ENCODE measurements around the gene KRT10.

Gene KRT10

GRCh38 chr17:40857535-40857934 is 35.1 kb upstream of the KRT10 start:
- no peak overlapping the region for H3K4me3 ChIP-seq (ENCODE audit: low read length in 2 of 2)
- peaks cover 0 to 2% (median 0%) of the 10 kb centered on the region in 3 experiments for H3K27me3 ChIP-seq (ENCODE audit: control insufficient read depth in 3 of 3, insufficient read depth in 3 of 3, low read depth in 1 of 3, low read length in 3 of 3)
- DNase-seq (ENCODE audit: low spot score): no peak
- no peak overlapping the region for H2BK5ac ChIP-seq (ENCODE audit: low read length)
- H2BK15ac ChIP-seq (ENCODE audit: low read length): no peak overlapping the region
- no peak overlapping the region for H3K27ac ChIP-seq (replicated peaks; ENCODE audit: low read length)
- no CpG with 5 or more reads among the region's 5 CpGs for WGBS, 2 donors (ENCODE audit: extremely low coverage in 2 of 2, insufficient read length in 2 of 2, insufficient replicate concordance in 1 of 2)
- H3K9ac ChIP-seq (ENCODE audit: low read depth, low read length, poor library complexity): no peak overlapping the region
- no peak overlapping the region for H2AFZ ChIP-seq (ENCODE audit: low read length)
- H4K91ac ChIP-seq (ENCODE audit: low read depth, low read length, poor library complexity): no peak overlapping the region
- no peaks in the 10 kb centered on the region for H3K4me1 ChIP-seq (ENCODE audit: control insufficient read depth in 2 of 2, insufficient read depth in 1 of 2, low read depth in 1 of 2, low read length in 2 of 2)
- H3K18ac ChIP-seq (ENCODE audit: low read length): no peak overlapping the region
- H2AK5ac ChIP-seq (ENCODE audit: low read depth, low read length): no peak overlapping the region
- no peak overlapping the region for H3K4ac ChIP-seq (ENCODE audit: low read length)
- H3K14ac ChIP-seq (ENCODE audit: low read length): no peak overlapping the region
- no peak overlapping the region for H3K23ac ChIP-seq (ENCODE audit: low read depth, low read length, poor library complexity)
- no peak overlapping the region for H2BK120ac ChIP-seq (ENCODE audit: low read depth, low read length)
- no peak overlapping the region for H2BK12ac ChIP-seq (ENCODE audit: low read length)
- H3K36me3 ChIP-seq (replicated peaks in 1 of 2; ENCODE audit: control insufficient read depth in 2 of 2, insufficient read depth in 2 of 2, low read length in 2 of 2): no peaks in the 10 kb centered on the region
- H3K4me2 ChIP-seq (ENCODE audit: insufficient read depth, low read length, poor library complexity, severe bottlenecking): no peak overlapping the region
- no peaks in the 10 kb centered on the region for H3K79me1 ChIP-seq (ENCODE audit: low read depth, low read length)
- H4K8ac ChIP-seq (ENCODE audit: low read depth, low read length): no peak overlapping the region
- no peaks in the 10 kb centered on the region for H3K9me3 ChIP-seq (replicated peaks in 1 of 2; ENCODE audit: control insufficient read depth in 2 of 2, insufficient read depth in 1 of 2, low read depth in 1 of 2, low read length in 2 of 2)

DNA sequence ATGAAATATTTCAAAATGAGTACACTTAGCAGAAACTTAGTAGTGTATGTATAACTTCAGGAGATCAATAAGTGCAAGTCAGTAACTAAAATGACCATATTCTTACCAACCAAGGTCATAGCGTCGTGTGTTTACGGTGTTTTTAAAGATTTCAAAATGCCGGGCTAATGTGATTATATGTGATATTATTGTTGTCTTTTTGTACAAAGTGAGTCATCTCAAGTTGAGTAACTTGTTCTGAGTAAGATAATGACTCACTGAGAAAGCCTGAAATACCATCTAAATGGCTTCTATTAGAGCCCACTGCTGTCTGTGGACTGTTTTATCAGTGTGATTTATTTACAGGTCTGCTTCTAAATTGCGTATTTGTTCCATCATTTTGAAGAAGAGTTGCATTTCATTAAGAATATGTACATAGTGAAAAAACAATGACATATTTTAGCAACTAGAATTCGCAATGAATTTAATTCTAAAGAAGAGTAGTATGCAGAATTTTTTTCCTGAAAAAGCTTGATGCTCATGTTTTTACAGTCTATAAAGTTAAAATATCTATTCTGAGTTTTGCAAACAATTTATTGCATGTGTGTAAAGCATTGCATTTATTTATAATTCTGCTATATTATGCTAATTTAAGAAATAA is 31.9 kb upstream of the KRT10 start:
- no peak overlapping the region for H4K8ac ChIP-seq (ENCODE audit: low read depth, low read length)
- no peaks in the 10 kb centered on the region for H3K9me3 ChIP-seq (replicated peaks in 1 of 2; ENCODE audit: control insufficient read depth in 2 of 2, insufficient read depth in 1 of 2, low read depth in 1 of 2, low read length in 2 of 2)
- no peak overlapping the region for H2BK120ac ChIP-seq (ENCODE audit: low read depth, low read length)
- no peak overlapping the region for H2BK5ac ChIP-seq (ENCODE audit: low read length)
- no peak for DNase-seq (ENCODE audit: low spot score)
- H3K9ac ChIP-seq (ENCODE audit: low read depth, low read length, poor library complexity): no peak overlapping the region
- no peak overlapping the region for H3K4me2 ChIP-seq (ENCODE audit: insufficient read depth, low read length, poor library complexity, severe bottlenecking)
- no peak overlapping the region for H2AK5ac ChIP-seq (ENCODE audit: low read depth, low read length)
- no peaks in the 10 kb centered on the region for H3K79me1 ChIP-seq (ENCODE audit: low read depth, low read length)
- H3K4me3 ChIP-seq (ENCODE audit: low read length in 2 of 2): no peak overlapping the region
- no peak overlapping the region for H3K23ac ChIP-seq (ENCODE audit: low read depth, low read length, poor library complexity)
- H3K36me3 ChIP-seq (replicated peaks in 1 of 2; ENCODE audit: control insufficient read depth in 2 of 2, insufficient read depth in 2 of 2, low read length in 2 of 2): no peaks in the 10 kb centered on the region
- no peak overlapping the region for H2BK12ac ChIP-seq (ENCODE audit: low read length)
- no peak overlapping the region for H2BK15ac ChIP-seq (ENCODE audit: low read length)
- H3K18ac ChIP-seq (ENCODE audit: low read length): no peak overlapping the region
- WGBS, 2 donors (ENCODE audit: extremely low coverage in 2 of 2, insufficient read length in 2 of 2, insufficient replicate concordance in 1 of 2): no CpG with 5 or more reads among the region's 6 CpGs
- no peak overlapping the region for H3K14ac ChIP-seq (ENCODE audit: low read length)
- H2AFZ ChIP-seq (ENCODE audit: low read length): no peak overlapping the region
- no peaks in the 10 kb centered on the region for H3K27me3 ChIP-seq (ENCODE audit: control insufficient read depth in 3 of 3, insufficient read depth in 3 of 3, low read depth in 1 of 3, low read length in 3 of 3)
- H3K4ac ChIP-seq (ENCODE audit: low read length): no peak overlapping the region
- H3K4me1 ChIP-seq (ENCODE audit: control insufficient read depth in 2 of 2, insufficient read depth in 1 of 2, low read depth in 1 of 2, low read length in 2 of 2): no peaks in the 10 kb centered on the region
- H4K91ac ChIP-seq (ENCODE audit: low read depth, low read length, poor library complexity): no peak overlapping the region
- no peak overlapping the region for H3K27ac ChIP-seq (replicated peaks; ENCODE audit: low read length)

GRCh38 chr17:40852364-40852763 is 29.9 kb upstream of the KRT10 start:
- no peak overlapping the region for H3K4me3 ChIP-seq (ENCODE audit: low read length in 2 of 2)
- H3K18ac ChIP-seq (ENCODE audit: low read length): no peak overlapping the region
- H3K4me1 ChIP-seq (ENCODE audit: control insufficient read depth in 2 of 2, insufficient read depth in 1 of 2, low read depth in 1 of 2, low read length in 2 of 2): no peaks in the 10 kb centered on the region
- H2AFZ ChIP-seq (ENCODE audit: low read length): no peak overlapping the region
- H3K9ac ChIP-seq (ENCODE audit: low read depth, low read length, poor library complexity): no peak overlapping the region
- no peak overlapping the region for H2AK5ac ChIP-seq (ENCODE audit: low read depth, low read length)
- no peaks in the 10 kb centered on the region for H3K36me3 ChIP-seq (replicated peaks in 1 of 2; ENCODE audit: control insufficient read depth in 2 of 2, insufficient read depth in 2 of 2, low read length in 2 of 2)
- no CpG with 5 or more reads among the region's 1 CpG for WGBS, 2 donors (ENCODE audit: extremely low coverage in 2 of 2, insufficient read length in 2 of 2, insufficient replicate concordance in 1 of 2)
- DNase-seq (ENCODE audit: low spot score): no peak
- no peaks in the 10 kb centered on the region for H3K27me3 ChIP-seq (ENCODE audit: control insufficient read depth in 3 of 3, insufficient read depth in 3 of 3, low read depth in 1 of 3, low read length in 3 of 3)
- H4K91ac ChIP-seq (ENCODE audit: low read depth, low read length, poor library complexity): no peak overlapping the region
- H2BK12ac ChIP-seq (ENCODE audit: low read length): no peak overlapping the region
- H2BK120ac ChIP-seq (ENCODE audit: low read depth, low read length): no peak overlapping the region
- H3K14ac ChIP-seq (ENCODE audit: low read length): no peak overlapping the region
- no peaks in the 10 kb centered on the region for H3K9me3 ChIP-seq (replicated peaks in 1 of 2; ENCODE audit: control insufficient read depth in 2 of 2, insufficient read depth in 1 of 2, low read depth in 1 of 2, low read length in 2 of 2)
- no peak overlapping the region for H2BK15ac ChIP-seq (ENCODE audit: low read length)
- H3K4ac ChIP-seq (ENCODE audit: low read length): no peak overlapping the region
- no peak overlapping the region for H4K8ac ChIP-seq (ENCODE audit: low read depth, low read length)
- no peak overlapping the region for H3K4me2 ChIP-seq (ENCODE audit: insufficient read depth, low read length, poor library complexity, severe bottlenecking)
- H3K23ac ChIP-seq (ENCODE audit: low read depth, low read length, poor library complexity): no peak overlapping the region
- H3K79me1 ChIP-seq (ENCODE audit: low read depth, low read length): no peaks in the 10 kb centered on the region
- no peak overlapping the region for H3K27ac ChIP-seq (replicated peaks; ENCODE audit: low read length)
- no peak overlapping the region for H2BK5ac ChIP-seq (ENCODE audit: low read length)

GRCh38 chr17:40850293-40850972 is 28.0 kb upstream of the KRT10 start:
- H3K4ac ChIP-seq (ENCODE audit: low read length): no peak overlapping the region
- H2BK12ac ChIP-seq (ENCODE audit: low read length): no peak overlapping the region
- no peak overlapping the region for H4K8ac ChIP-seq (ENCODE audit: low read depth, low read length)
- H3K14ac ChIP-seq (ENCODE audit: low read length): no peak overlapping the region
- no peaks in the 10 kb centered on the region for H3K9me3 ChIP-seq (replicated peaks in 1 of 2; ENCODE audit: control insufficient read depth in 2 of 2, insufficient read depth in 1 of 2, low read depth in 1 of 2, low read length in 2 of 2)
- no peak overlapping the region for H3K4me3 ChIP-seq (ENCODE audit: low read length in 2 of 2)
- H3K36me3 ChIP-seq (replicated peaks in 1 of 2; ENCODE audit: control insufficient read depth in 2 of 2, insufficient read depth in 2 of 2, low read length in 2 of 2): no peaks in the 10 kb centered on the region
- no CpG with 5 or more reads among the region's 3 CpGs for WGBS, 2 donors (ENCODE audit: extremely low coverage in 2 of 2, insufficient read length in 2 of 2, insufficient replicate concordance in 1 of 2)
- no peaks in the 10 kb centered on the region for H3K79me1 ChIP-seq (ENCODE audit: low read depth, low read length)
- no peak overlapping the region for H2AFZ ChIP-seq (ENCODE audit: low read length)
- H3K23ac ChIP-seq (ENCODE audit: low read depth, low read length, poor library complexity): no peak overlapping the region
- H3K4me1 ChIP-seq (ENCODE audit: control insufficient read depth in 2 of 2, insufficient read depth in 1 of 2, low read depth in 1 of 2, low read length in 2 of 2): no peaks in the 10 kb centered on the region
- no peak overlapping the region for H3K9ac ChIP-seq (ENCODE audit: low read depth, low read length, poor library complexity)
- no peak overlapping the region for H3K27ac ChIP-seq (replicated peaks; ENCODE audit: low read length)
- no peak overlapping the region for H4K91ac ChIP-seq (ENCODE audit: low read depth, low read length, poor library complexity)
- H2BK120ac ChIP-seq (ENCODE audit: low read depth, low read length): no peak overlapping the region
- H3K4me2 ChIP-seq (ENCODE audit: insufficient read depth, low read length, poor library complexity, severe bottlenecking): no peak overlapping the region
- H2BK5ac ChIP-seq (ENCODE audit: low read length): no peak overlapping the region
- no peak overlapping the region for H2BK15ac ChIP-seq (ENCODE audit: low read length)
- no peak overlapping the region for H2AK5ac ChIP-seq (ENCODE audit: low read depth, low read length)
- no peaks in the 10 kb centered on the region for H3K27me3 ChIP-seq (ENCODE audit: control insufficient read depth in 3 of 3, insufficient read depth in 3 of 3, low read depth in 1 of 3, low read length in 3 of 3)
- no peak for DNase-seq (ENCODE audit: low spot score)
- H3K18ac ChIP-seq (ENCODE audit: low read length): no peak overlapping the region

Measured in neuronal stem cell (in vitro differentiated cells).